ENCODE data around the gene ULK3.

Gene ULK3

GRCh38 chr15:74839526-74840395 is 3.2 kb downstream of the ULK3 start:
- DNase-seq, result no peak

GRCh38 chr15:74838746-74839525 is 4.0 kb downstream of the ULK3 start:
- DNase-seq, result no peak

GRCh38 chr15:74838137-74838516 is 4.8 kb downstream of the ULK3 start:
- no peak for DNase-seq

GRCh38 chr15:74837482-74838136 is 5.3 kb downstream of the ULK3 start:
- no peak for DNase-seq

- no peak for DNase-seq
These were observed 6.1 kb downstream of the ULK3 start for GRCh38 chr15:74836846-74837245.

GRCh38 chr15:74835312-74835823 is 7.6 kb downstream of the ULK3 start:
- peak; percentile 79 for DNase-seq

GRCh38 chr15:74833376-74834107 is 9.4 kb downstream of the ULK3 start:
- no peak for DNase-seq

- no peak for DNase-seq
These were observed 10.1 kb downstream of the ULK3 start for GRCh38 chr15:74832826-74833225.

- DNase-seq, result no peak
These were observed 11.0 kb downstream of the ULK3 start for GRCh38 chr15:74831813-74832495.

- DNase-seq, result no peak
These were observed 12.1 kb downstream of the ULK3 start for GRCh38 chr15:74830868-74831267.

- no peak for DNase-seq
These were observed 13.0 kb downstream of the ULK3 start for GRCh38 chr15:74829991-74830390.

GRCh38 chr15:74829486-74829885 is 13.5 kb downstream of the ULK3 start:
- DNase-seq, result no peak

GRCh38 chr15:74828835-74829234 is 14.1 kb downstream of the ULK3 start:
- no peak for DNase-seq

GRCh38 chr15:74827614-74828013 is 15.3 kb downstream of the ULK3 start:
- no peak for DNase-seq

- no peak for DNase-seq
These were observed 16.0 kb downstream of the ULK3 start for GRCh38 chr15:74826921-74827320.

GRCh38 chr15:74826364-74826819 is 16.6 kb downstream of the ULK3 start, which contains the start of gene CPLX3:
CPLX3 (plus strand) TSS chr15:74826627; CDS start chr15:74826704, 77 bp downstream.
- DNase-seq, result peak; percentile 71

- DNase-seq, result no peak
These were observed 17.1 kb downstream of the ULK3 start for GRCh38 chr15:74825866-74826265.

- DNase-seq, result no peak
These were observed 18.0 kb downstream of the ULK3 start for GRCh38 chr15:74824976-74825375.

- DNase-seq, result no peak
These were observed 19.6 kb downstream of the ULK3 start for GRCh38 chr15:74823324-74823723.

GRCh38 chr15:74822233-74822632 is 20.7 kb downstream of the ULK3 start:
- no peak for DNase-seq

- no peak for DNase-seq
These were observed 21.2 kb downstream of the ULK3 start for GRCh38 chr15:74821790-74822158.
